Activated CD4-positive, alpha-beta T cell treated with anti-CD3 and anti-CD28 coated beads, Interleukin-2, amount 10 ng/mL, durations not matched to agents 24 days and 14 days (primary cell): ENCODE measurements around the gene ZNF423. TPM values are rescaled to one million over a fixed set of nuclear protein-coding genes. Genes with fewer than 3 reads are reported as not detected.

Experiments
- DNase-seq: peaks from one replicate; pipeline ENCODE4 v3.0.0; 2022
- H3K27ac Mint-ChIP-seq: one replicate; pipeline ENCODE4 v1.8.0; 2022; ENCODE audit warnings: mild to moderate bottlenecking, mixed read lengths
- H3K27me3 Mint-ChIP-seq: one replicate; pipeline ENCODE4 v1.8.0; 2022; ENCODE audit warnings: mixed read lengths
- H3K36me3 Mint-ChIP-seq: one replicate; pipeline ENCODE4 v1.8.0; 2022; ENCODE audit warnings: low read depth, mild to moderate bottlenecking, mixed read lengths
- H3K4me1 Mint-ChIP-seq: one replicate; pipeline ENCODE4 v1.8.0; 2021; ENCODE audit warnings: mixed read lengths
- H3K4me3 Mint-ChIP-seq: one replicate; pipeline ENCODE4 v1.8.0; 2022; ENCODE audit warnings: mild to moderate bottlenecking, moderate library complexity, mixed read lengths
- H3K9me3 Mint-ChIP-seq: one replicate; pipeline ENCODE4 v1.8.0; 2021; ENCODE audit warnings: mixed read lengths
- intact Hi-C: fragments of 100-400 bp; cut with micrococcal nuclease; formaldehyde crosslinking; loops from one replicate; pipeline ENCODE4 v1.15.1; 2023
- total RNA-seq: library from RNA; stranded (reverse); gene quantifications from 2 replicates; pipeline ENCODE4 v1.2.3, GENCODE V29; 2022

The ZNF423 gene
- total RNA-seq, 1 donor from 2014 or later, result not detected

DNA sequence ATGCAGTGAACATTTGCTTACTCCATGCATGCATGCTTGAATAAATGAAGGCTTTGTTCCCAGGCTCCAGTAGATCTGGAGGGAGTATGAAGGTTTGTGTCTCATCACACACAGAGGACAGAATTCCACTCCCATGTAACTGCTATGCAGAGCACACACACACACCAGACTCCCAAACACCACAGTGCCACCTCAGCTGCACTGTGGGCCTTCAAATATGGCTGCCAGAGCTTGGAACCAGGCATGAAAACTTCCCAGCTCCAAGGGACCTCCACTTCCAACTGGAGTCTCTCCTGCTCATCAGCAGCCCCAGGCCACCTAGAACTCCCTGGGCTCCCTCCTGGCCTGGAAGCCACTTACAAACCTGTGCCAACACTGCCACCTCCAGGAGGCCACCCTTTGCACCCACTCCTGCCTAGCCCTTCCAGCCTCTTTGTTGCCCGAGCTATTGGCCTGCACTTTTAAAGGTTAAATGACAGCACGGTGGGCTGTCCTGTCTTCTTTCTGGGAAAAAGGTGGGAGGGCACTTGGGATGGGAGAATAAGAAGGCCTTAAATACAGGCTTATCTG is 151.2 kb downstream of the ZNF423 start:
- DNase-seq, result no peak
- Mint-ChIP-seq H3K4me1 (no peaks in the 10 kb centered on the region), H3K27me3 (peaks cover under 1% of the 10 kb centered on the region), H3K27ac (no peak overlapping the region), H3K36me3 (no peaks in the 10 kb centered on the region), H3K4me3 (no peak overlapping the region), H3K9me3 (no peaks in the 10 kb centered on the region)
- intact Hi-C loops, result no loop called here

- Mint-ChIP-seq H3K9me3 (no peaks in the 10 kb centered on the region), H3K27ac (no peak overlapping the region), H3K4me3 (no peak overlapping the region), H3K27me3 (peaks cover 10% of the 10 kb centered on the region), H3K4me1 (no peaks in the 10 kb centered on the region), H3K36me3 (no peaks in the 10 kb centered on the region)
- intact Hi-C loops, result no loop called here
- no peak for DNase-seq
Measured at GRCh38 chr16:49703483-49703882, 152.4 kb downstream of the ZNF423 start.

- Mint-ChIP-seq H3K9me3 (no peaks in the 10 kb centered on the region), H3K4me3 (no peak overlapping the region), H3K27me3 (peaks cover 18% of the 10 kb centered on the region), H3K27ac (no peak overlapping the region), H3K4me1 (no peaks in the 10 kb centered on the region), H3K36me3 (no peaks in the 10 kb centered on the region)
- intact Hi-C loops, result no loop called here
- no peak for DNase-seq
Measured at GRCh38 chr16:49701789-49702494, 154.0 kb downstream of the ZNF423 start.

DNA sequence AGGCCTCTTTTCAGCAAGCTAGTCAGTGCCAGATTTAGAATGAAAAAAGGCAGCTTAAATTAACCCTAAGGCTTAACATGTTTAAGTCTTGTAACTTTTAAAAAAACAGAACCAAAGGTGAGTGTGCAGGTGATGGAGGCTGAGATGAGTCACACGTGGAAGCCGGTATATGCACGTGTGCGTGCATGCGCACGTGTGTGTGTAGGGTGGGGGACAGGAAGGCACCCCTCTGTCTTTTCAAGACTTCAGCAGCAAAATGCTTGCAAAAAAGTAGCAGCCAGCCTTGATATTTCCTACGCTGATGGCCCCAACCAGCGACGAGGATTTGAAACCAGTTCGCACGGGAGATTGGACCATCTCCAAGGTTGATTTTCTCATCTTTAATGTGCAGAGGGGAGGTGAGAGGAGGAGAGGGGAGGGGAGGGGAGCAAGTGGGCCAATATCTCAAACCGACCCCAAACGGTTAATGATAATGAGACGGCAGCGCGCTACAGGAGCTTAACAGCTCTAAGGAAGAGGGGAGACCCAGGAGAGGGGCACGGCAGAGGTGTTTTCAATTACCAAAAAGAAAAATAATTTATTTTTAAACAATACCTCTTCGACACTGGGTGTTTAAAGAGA is 154.7 kb downstream of the ZNF423 start:
- no peak for DNase-seq
- H3K27me3 Mint-ChIP-seq, result peaks cover 18% of the 10 kb centered on the region
- H3K9me3 Mint-ChIP-seq, result no peaks in the 10 kb centered on the region
- intact Hi-C loops, result no loop called here
- H3K36me3 Mint-ChIP-seq, result no peaks in the 10 kb centered on the region
- H3K27ac Mint-ChIP-seq, result no peak overlapping the region
- no peaks in the 10 kb centered on the region for H3K4me1 Mint-ChIP-seq
- no peak overlapping the region for H3K4me3 Mint-ChIP-seq

GRCh38 chr16:49700251-49701064 is 155.5 kb downstream of the ZNF423 start:
- no peak for DNase-seq
- no peak overlapping the region for H3K4me3 Mint-ChIP-seq
- intact Hi-C loops, result no loop called here
- H3K4me1 Mint-ChIP-seq, result no peaks in the 10 kb centered on the region
- H3K27ac Mint-ChIP-seq, result no peak overlapping the region
- H3K36me3 Mint-ChIP-seq, result no peaks in the 10 kb centered on the region
- H3K9me3 Mint-ChIP-seq, result no peaks in the 10 kb centered on the region
- H3K27me3 Mint-ChIP-seq, result peaks cover 18% of the 10 kb centered on the region

DNA sequence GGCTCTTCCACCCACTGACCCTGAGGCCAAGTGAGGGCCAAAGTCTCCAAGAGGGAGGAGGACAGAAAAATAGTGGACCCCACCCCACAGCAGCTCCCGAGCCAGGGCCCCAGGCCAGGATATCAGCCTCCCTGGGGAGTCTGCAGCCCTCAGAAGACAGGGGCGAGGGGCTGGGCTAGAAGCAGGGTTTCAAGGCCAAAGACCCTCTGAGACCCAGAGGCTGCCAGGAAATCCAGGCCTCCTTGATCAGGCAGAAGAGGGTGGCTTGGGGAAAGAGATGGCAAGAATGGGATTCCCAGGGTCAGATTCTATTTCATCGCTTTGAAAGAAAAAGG is 156.1 kb downstream of the ZNF423 start:
- Mint-ChIP-seq H3K36me3 (no peaks in the 10 kb centered on the region), H3K9me3 (no peaks in the 10 kb centered on the region), H3K4me3 (no peak overlapping the region), H3K27me3 (peaks cover 18% of the 10 kb centered on the region), H3K4me1 (no peaks in the 10 kb centered on the region), H3K27ac (no peak overlapping the region)
- DNase-seq, result no peak
- intact Hi-C loops, result no loop called here

DNA sequence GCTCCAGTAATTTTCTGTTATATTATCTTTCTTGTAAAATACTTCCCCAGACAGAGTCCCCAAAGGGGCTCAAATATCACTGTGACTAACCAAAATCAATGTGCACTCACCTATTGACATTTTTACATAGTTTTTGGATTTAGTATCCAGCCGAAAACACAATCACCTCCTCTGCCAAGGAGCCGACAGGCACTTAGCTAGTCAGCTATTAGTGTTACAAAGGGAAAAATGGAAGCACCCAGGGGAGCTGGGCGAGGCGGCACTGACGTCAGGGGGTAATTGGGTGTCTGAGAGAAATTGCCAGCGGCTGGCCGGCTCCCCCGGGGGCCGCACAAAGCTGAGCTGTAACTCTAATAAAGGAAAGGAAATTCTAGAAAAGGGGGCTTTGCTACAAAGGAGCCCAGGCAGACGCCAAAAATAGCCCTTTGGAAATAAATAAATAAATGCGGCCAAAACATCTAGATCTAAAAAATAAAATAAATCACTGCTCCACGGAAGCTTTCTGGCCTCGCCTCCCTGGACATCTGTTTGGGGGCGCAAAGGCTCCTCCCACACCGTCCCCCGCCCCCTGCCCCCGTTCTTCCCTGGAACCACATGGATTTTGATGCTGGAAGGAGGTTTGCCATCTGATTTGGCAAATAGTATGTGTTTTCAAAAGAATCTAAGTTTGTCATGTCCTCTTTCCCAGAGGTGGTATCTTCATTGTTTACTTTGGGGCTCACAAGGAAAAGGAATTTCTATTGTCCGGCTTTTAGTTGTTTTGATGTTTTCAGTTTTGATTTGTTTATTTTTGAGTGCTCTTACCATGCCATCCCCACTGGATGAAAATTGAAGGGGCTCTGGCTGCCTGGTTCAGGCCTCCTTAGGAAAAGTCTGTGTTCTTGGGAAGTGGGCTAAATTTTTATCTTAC is 156.7 kb downstream of the ZNF423 start:
- Mint-ChIP-seq H3K4me1 (no peaks in the 10 kb centered on the region), H3K4me3 (no peak overlapping the region), H3K27ac (no peak overlapping the region), H3K36me3 (no peaks in the 10 kb centered on the region), H3K9me3 (no peaks in the 10 kb centered on the region), H3K27me3 (peaks cover 18% of the 10 kb centered on the region)
- DNase-seq, result no peak
- intact Hi-C loops, result no loop called here

GRCh38 chr16:49698453-49698815 is 157.5 kb downstream of the ZNF423 start:
- intact Hi-C loops, result no loop called here
- H3K4me3 Mint-ChIP-seq, result no peak overlapping the region
- no peaks in the 10 kb centered on the region for H3K9me3 Mint-ChIP-seq
- H3K4me1 Mint-ChIP-seq, result no peaks in the 10 kb centered on the region
- H3K27ac Mint-ChIP-seq, result no peak overlapping the region
- peaks cover 18% of the 10 kb centered on the region for H3K27me3 Mint-ChIP-seq
- DNase-seq, result no peak
- no peaks in the 10 kb centered on the region for H3K36me3 Mint-ChIP-seq

DNA sequence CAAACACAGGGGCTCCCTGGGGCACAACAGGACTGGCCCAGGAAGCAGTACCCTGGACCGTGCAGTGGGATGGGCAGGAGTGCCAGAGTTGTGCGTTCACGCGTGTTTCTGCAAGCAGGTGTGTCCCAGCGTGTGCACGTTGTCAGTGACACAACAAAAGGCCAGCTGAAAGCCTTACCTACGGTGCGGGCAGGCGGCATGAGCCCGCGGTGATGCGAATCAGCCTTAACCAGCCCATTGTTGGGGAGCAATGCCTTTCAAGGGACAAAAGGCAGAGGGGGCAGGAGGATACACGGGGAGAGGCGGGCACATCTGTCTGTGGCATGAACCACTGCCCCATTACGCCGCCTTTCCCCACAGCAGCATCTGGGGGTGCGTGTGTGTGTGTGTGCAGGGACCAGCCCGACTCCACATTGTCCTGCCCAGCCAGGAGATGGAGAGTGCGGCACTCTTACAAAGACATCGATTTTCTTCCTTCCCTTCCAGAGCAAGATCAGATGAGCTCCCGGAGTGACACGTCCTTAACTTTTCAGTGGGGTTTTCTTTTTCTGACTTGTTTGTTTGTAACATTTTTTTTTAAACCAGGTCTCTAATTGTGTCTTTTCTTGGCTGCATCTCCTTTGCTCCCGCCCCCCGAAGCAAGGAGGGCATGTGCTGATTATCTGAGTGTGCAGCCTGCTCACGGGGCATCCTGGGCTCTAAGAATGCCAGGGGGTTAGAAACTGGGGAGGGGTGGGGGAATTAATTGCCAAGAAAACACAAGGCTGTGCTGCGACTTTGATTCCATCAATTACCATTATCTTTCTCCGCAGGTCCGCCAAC is 158.1 kb downstream of the ZNF423 start:
- intact Hi-C loops, result no loop called here
- Mint-ChIP-seq H3K4me3 (no peak overlapping the region), H3K4me1 (no peaks in the 10 kb centered on the region), H3K27ac (no peak overlapping the region), H3K27me3 (peaks cover 18% of the 10 kb centered on the region), H3K36me3 (no peaks in the 10 kb centered on the region), H3K9me3 (no peaks in the 10 kb centered on the region)
- DNase-seq, result no peak

GRCh38 chr16:49696414-49697101 is 159.4 kb downstream of the ZNF423 start:
- DNase-seq, result no peak
- H3K27ac Mint-ChIP-seq, result no peak overlapping the region
- H3K4me3 Mint-ChIP-seq, result no peak overlapping the region
- H3K36me3 Mint-ChIP-seq, result no peaks in the 10 kb centered on the region
- H3K4me1 Mint-ChIP-seq, result no peaks in the 10 kb centered on the region
- H3K27me3 Mint-ChIP-seq, result peaks cover 18% of the 10 kb centered on the region
- intact Hi-C loops, result no loop called here
- no peaks in the 10 kb centered on the region for H3K9me3 Mint-ChIP-seq

GRCh38 chr16:49695782-49696413 is 160.0 kb downstream of the ZNF423 start:
- no peak overlapping the region for H3K4me3 Mint-ChIP-seq
- H3K4me1 Mint-ChIP-seq, result no peaks in the 10 kb centered on the region
- peaks cover 18% of the 10 kb centered on the region for H3K27me3 Mint-ChIP-seq
- intact Hi-C loops, result no loop called here
- H3K27ac Mint-ChIP-seq, result no peak overlapping the region
- no peak for DNase-seq
- no peaks in the 10 kb centered on the region for H3K9me3 Mint-ChIP-seq
- no peaks in the 10 kb centered on the region for H3K36me3 Mint-ChIP-seq

DNA sequence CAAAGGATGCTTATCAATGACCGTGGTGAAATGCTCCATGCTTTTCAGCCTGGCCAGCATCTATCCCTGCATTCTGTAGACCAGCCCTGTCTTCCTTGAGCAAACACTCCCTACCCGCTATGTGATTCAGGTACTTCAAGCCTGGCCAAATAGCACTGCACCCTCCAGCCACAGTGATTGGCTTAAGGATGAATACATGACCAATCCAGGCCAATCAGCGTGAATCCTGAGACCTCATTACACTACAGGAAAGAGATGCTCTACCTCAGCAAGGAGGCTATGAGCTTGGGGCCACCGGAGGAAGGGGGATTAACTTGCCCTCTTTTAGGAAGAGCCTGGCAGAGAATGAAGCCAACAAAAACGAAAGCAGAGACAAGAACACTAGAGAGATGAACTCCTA is 162.5 kb downstream of the ZNF423 start:
- H3K36me3 Mint-ChIP-seq, result no peaks in the 10 kb centered on the region

More for the DNA sequence above, 162.5 kb downstream of the ZNF423 start:
- H3K27me3 Mint-ChIP-seq, result peaks cover 8% of the 10 kb centered on the region
- intact Hi-C loops, result no loop called here
- no peak overlapping the region for H3K4me3 Mint-ChIP-seq
- H3K9me3 Mint-ChIP-seq, result no peaks in the 10 kb centered on the region
- no peaks in the 10 kb centered on the region for H3K4me1 Mint-ChIP-seq
- no peak for DNase-seq
- H3K27ac Mint-ChIP-seq, result no peak overlapping the region
